ENCODE data around the gene GJB3.
"Not testable (repeated sequence)": the region's sequence is repeated elsewhere in the genome, so short reads cannot be mapped to it uniquely, and the experiment has no call there.

Gene GJB3

DNA sequence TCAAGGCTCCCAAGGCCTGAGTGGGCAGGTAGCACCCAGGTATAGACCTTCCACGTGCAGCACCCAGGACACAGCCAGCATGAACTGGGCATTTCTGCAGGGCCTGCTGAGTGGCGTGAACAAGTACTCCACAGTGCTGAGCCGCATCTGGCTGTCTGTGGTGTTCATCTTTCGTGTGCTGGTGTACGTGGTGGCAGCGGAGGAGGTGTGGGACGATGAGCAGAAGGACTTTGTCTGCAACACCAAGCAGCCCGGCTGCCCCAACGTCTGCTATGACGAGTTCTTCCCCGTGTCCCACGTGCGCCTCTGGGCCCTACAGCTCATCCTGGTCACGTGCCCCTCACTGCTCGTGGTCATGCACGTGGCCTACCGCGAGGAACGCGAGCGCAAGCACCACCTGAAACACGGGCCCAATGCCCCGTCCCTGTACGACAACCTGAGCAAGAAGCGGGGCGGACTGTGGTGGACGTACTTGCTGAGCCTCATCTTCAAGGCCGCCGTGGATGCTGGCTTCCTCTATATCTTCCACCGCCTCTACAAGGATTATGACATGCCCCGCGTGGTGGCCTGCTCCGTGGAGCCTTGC lies 19.7 kb upstream of the GJB3 start:
- no peak for DNase-seq

- no peak for DNase-seq
Observed at GRCh38 chr1:34761776-34762307, 19.2 kb upstream of the GJB3 start.

DNA sequence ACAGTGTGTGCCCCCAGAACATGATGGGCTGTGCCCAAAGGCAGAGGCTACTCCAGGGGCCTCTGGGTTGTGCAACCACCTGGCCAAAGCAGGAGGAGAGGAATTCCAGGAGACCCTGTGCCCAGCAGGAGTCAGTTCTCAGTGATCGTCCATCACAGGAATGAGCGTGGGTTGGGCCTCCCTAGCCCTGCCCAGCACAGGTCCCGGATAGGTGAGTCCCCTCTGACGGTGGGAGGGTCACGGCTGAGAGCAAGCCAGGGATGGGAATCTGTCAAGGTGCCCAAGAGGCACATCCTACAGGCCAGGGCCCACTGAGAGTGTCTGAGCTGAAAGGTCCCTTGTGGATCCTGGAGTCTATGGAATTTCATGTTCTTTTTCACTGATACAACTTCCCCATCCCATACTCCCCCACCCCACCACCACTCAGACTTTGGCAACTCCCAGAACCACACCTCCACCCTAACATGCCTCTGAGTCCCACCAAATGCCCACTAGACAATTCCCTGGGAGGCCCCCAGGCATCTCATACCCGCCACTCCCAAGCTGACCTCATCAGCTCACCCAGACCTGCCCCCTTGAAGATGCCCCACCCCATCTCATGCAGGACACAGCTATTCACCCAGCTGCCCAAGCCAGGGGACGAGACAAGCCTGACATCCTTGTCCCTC lies 18.4 kb upstream of the GJB3 start:
- DNase-seq: no peak

- no peak for DNase-seq
Observed at GRCh38 chr1:34763142-34763781, 17.8 kb upstream of the GJB3 start.

GRCh38 chr1:34768856-34769255 lies 12.2 kb upstream of the GJB3 start:
- no peak for DNase-seq

- DNase-seq: no peak
Observed at GRCh38 chr1:34770891-34771504, 10.0 kb upstream of the GJB3 start.

DNA sequence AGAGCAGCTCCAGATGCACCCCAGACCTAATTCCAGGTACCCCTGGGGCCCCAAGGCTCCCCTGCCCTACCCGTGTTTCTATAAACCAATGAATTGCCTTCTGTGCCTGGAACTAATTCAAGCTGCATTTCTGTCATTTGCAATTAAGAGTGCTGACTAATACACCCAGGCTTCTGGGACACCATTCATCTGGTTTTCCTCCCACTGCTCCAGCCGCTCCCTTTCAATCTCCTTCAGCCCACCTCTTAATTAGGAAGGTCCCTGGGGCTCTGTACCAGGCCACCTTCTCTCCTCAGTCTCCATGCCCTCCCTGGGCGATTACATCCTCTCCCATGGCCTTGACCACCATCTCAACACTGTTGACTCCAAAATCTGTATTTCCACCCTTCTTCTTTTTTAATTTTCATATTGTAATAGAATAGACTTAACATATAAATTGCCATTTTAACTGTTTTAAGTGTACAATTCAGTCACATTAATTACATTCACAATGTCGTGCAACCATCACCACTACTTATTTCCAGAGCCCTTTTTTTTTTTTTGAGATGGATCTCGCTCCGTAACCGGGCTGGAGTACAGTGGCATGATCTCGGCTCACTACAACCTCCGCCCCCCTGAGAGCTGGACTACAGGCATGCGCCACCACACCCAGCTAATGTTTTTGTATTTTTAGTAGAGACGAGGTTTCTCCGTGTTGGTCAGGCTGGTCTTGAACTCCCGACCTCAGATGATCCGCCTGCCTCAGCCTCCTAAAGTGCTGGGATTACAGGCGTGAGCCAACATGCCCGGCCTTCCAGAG lies 9.2 kb upstream of the GJB3 start:
- DNase-seq: no peak

DNA sequence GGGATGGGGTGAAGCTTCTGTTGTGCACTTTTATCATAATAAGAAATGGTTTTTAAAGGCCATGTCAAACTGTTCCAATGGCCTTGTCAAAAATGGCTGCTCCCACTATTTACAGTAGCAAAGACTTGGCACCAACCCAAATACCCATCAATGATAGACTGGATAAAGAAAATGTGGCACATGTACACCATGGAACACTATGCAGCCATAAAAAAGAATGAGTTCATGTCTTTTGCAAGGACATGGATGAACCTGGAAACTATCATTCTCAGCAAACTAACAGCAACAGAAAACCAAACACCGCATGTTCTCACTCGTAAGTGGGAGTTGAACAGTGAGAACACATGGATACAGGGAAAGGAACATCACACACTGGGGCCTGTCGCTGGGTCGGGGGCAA lies 7.9 kb upstream of the GJB3 start:
- not testable (repeated sequence) for DNase-seq

DNA sequence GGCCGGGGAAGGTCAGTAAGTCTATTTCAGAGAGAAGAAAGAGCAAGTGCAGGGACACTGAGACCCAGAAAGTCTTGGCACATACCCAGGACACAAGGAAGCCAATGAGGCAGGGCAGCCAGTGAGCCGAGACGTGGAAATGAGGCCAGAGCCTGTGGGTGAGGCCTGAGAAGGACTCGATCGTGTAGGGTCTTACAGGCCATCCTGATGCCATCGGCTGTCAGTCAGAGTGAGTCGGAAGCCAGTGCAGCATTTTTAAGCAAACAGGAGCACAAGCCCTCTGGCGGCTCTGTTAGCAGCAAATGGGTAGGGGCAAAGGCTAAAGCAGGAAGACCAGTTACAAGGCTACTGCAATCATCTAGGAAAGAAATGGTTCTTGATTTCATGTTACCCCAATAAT lies 6.1 kb upstream of the GJB3 start:
- DNase-seq: no peak

DNA sequence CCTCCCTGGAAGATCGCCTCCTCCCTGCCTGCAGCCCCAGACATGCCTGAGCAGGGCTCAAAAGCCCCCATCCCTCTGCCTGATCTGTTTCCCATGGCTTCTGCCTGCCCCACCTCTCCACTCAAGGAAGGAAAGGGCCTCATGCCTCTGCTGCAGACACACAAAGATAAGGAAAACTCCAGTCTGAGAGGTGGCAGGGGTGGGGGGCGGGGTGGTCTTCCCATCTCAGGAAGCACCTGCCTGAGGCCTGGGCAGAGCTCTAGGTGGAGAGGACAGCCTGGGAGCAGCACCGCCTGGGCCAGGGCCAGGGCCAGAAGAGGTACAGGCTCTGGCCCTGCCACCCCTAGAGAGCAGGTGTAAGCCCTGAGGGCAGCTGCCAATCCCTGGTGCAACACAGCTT lies 4.1 kb upstream of the GJB3 start:
- no peak for DNase-seq

GRCh38 chr1:34777519-34778321 lies 3.3 kb upstream of the GJB3 start:
- no peak for DNase-seq

GRCh38 chr1:34778381-34778780 lies 2.6 kb upstream of the GJB3 start:
- no peak for DNase-seq

DNA sequence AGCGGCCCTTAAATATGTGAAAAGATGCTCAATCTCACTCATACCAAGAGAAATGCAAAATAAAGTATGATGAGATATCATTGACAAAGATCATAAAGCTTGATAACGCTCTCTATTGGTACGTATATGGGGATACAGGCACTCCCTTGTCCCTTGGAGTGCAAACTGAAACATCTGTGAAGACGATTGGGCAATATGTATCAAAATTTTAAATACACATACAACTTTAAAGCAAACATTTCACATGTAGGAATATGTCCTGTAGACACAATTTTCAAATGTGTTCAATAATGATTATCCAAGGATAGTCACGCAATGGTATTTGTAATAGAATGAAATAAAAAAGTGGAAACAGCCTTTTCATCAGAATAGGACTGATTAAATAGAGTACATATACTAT lies 2.0 kb upstream of the GJB3 start:
- DNase-seq: no peak

DNA sequence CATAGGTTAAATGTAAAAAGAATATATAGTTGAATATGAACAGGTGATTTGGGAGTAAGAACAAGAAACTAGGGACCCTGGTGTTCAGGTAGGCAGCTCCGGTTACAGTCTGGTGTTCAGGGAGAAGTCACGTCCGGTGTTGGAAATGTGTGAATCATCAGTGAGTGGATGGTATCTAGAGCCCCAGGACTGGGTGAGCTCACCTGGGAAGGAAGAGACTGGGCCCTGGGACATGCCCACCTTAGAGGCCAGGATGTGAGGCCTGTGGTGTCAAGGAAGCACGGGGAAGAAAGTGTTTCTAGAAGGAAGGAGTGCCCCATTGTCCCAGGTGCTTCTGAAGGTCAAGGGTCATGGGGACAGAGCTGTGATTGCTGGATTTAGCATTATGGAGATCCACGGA lies 1.5 kb upstream of the GJB3 start:
- DNase-seq: no peak

- no peak for DNase-seq
Observed at GRCh38 chr1:34779962-34780361, 1.1 kb upstream of the GJB3 start.

- DNase-seq: no peak
Observed at GRCh38 chr1:34780528-34780927, 486 bp upstream of the GJB3 start.

DNA sequence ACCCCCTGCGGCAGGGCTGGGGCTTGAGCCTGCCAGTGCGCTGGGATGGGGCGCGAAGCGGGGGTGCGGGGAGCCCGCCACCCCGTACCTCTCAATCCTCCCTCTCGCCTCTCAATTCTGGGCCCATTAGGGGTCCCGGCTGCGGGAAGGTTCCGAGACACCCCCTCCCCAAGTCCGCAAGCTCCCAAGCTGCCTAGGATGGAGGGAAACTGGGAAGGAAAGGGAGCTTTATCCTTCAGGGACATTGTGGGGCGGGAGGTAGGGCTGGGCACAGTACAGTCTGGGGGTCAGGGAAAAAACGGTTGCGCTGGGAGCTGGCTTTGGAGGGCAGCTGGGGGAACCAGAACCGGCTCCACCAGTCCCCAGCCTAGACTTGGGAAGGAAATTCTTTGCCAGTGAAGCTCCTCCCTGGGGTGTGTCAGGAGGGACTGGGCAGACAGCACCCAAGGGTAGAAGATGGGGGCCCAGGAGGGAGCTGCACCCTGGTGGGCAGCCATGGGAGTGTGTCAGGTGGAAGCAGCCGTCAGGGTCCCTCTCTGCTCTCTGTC lies 904 bp downstream of the GJB3 start:
- DNase-seq: no peak

DNA sequence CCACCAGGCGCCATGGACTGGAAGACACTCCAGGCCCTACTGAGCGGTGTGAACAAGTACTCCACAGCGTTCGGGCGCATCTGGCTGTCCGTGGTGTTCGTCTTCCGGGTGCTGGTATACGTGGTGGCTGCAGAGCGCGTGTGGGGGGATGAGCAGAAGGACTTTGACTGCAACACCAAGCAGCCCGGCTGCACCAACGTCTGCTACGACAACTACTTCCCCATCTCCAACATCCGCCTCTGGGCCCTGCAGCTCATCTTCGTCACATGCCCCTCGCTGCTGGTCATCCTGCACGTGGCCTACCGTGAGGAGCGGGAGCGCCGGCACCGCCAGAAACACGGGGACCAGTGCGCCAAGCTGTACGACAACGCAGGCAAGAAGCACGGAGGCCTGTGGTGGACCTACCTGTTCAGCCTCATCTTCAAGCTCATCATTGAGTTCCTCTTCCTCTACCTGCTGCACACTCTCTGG lies 3.8 kb downstream of the GJB3 start:
- no peak for DNase-seq

GRCh38 chr1:34785231-34785874 lies 4.3 kb downstream of the GJB3 start:
- no peak for DNase-seq

DNA sequence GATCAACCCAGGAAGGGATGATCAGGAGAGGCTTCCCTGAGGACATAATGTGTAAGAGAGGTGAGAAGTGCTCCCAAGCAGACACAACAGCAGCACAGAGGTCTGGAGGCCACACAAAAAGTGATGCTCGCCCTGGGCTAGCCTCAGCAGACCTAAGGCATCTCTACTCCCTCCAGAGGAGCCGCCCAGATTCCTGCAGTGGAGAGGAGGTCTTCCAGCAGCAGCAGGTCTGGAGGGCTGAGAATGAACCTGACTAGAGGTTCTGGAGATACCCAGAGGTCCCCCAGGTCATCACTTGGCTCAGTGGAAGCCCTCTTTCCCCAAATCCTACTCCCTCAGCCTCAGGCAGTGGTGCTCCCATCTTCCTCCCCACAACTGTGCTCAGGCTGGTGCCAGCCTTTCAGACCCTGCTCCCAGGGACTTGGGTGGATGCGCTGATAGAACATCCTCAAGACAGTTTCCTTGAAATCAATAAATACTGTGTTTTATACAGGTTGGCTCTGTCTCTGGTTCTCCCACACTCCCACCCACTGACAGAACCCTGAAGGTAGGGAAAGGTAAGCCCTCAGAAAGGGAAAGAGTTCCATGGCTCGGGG lies 5.0 kb downstream of the GJB3 start:
- DNase-seq: no peak

Data from right hindlimb (tissue), 1 donor.